ENCODE results near the gene SLC39A7.

Gene SLC39A7

GRCh38 chr6:33201935-33202334 lies 1.3 kb downstream of the SLC39A7 start:
- DNase-seq (ENCODE audit: low read depth in 2 of 2) = no peak
- H3K4me3 ChIP-seq (replicated peaks in 1 of 2; ENCODE audit: low read depth in 2 of 2, low read length in 2 of 2) = peak overlapping the region; percentile 83 to 94
- no peak for TF ChIP-seq CTCF (IDR thresholded peaks at IDR 0.05; ENCODE audit: low read depth, low read length)

- no peak for DNase-seq (ENCODE audit: low read depth in 2 of 2)
- TF ChIP-seq CTCF (IDR thresholded peaks at IDR 0.05; ENCODE audit: low read depth, low read length) = no peak
- peak overlapping the region in 1 of 2 donors; percentile 94 for H3K4me3 ChIP-seq (replicated peaks in 1 of 2; ENCODE audit: low read depth in 2 of 2, low read length in 2 of 2)
These were observed 2.1 kb downstream of the SLC39A7 start for GRCh38 chr6:33202799-33203198.

GRCh38 chr6:33203443-33204164 lies 2.9 kb downstream of the SLC39A7 start:
- H3K4me3 ChIP-seq (replicated peaks in 1 of 2; ENCODE audit: low read depth in 2 of 2, low read length in 2 of 2) = no peak overlapping the region

GRCh38 chr6:33204165-33204414 lies 3.4 kb downstream of the SLC39A7 start:
- DNase-seq (ENCODE audit: low read depth in 2 of 2) = no peak
- TF ChIP-seq CTCF (IDR thresholded peaks at IDR 0.05; ENCODE audit: low read depth, low read length) = no peak
- no peak overlapping the region for H3K4me3 ChIP-seq (replicated peaks in 1 of 2; ENCODE audit: low read depth in 2 of 2, low read length in 2 of 2)

More at GRCh38 chr6:33203443-33204164, 2.9 kb downstream of the SLC39A7 start:
- no peak for TF ChIP-seq CTCF (IDR thresholded peaks at IDR 0.05; ENCODE audit: low read depth, low read length)
- no peak for DNase-seq (ENCODE audit: low read depth in 2 of 2)

GRCh38 chr6:33204415-33205190 lies 3.9 kb downstream of the SLC39A7 start, which contains the start of gene HSD17B8:
HSD17B8 (plus strand) TSS chr6:33204655; CDS start chr6:33204669, 14 bp downstream.
- DNase-seq (ENCODE audit: low read depth in 2 of 2) = peak; percentile 87 to 92
- H3K4me3 ChIP-seq (replicated peaks in 1 of 2; ENCODE audit: low read depth in 2 of 2, low read length in 2 of 2) = peak within 1 kb of the TSS; percentile 65 to 79
- TF ChIP-seq CTCF (IDR thresholded peaks at IDR 0.05; ENCODE audit: low read depth, low read length) = no peak

- no peak for TF ChIP-seq CTCF (IDR thresholded peaks at IDR 0.05; ENCODE audit: low read depth, low read length)
- peak in 1 of 2 donors; percentile 71 for DNase-seq (ENCODE audit: low read depth in 2 of 2)
- peak overlapping the region; percentile 65 to 79 for H3K4me3 ChIP-seq (replicated peaks in 1 of 2; ENCODE audit: low read depth in 2 of 2, low read length in 2 of 2)
These were observed 4.7 kb downstream of the SLC39A7 start for GRCh38 chr6:33205191-33206026.
